GM18507 (cell line): Measurements from ENCODE around the gene VIP.
"Not testable (repeated sequence)": the region's sequence is repeated elsewhere in the genome, so short reads cannot be mapped to it uniquely, and the experiment has no call there.

ENCODE experiments used
- DNase-seq: peaks from one replicate; pipeline ENCODE4 v3.0.0; 2011; ENCODE audit warnings: low read depth; ENCODE audit not compliant: insufficient read length; ENCODE audit errors: extremely low spot score
- FAIRE-seq: peaks from 2 replicates; lab custom pipeline; 2011; peaks lifted over from hg19 to GRCh38; lab: Jason Lieb, UNC

Gene VIP

DNA sequence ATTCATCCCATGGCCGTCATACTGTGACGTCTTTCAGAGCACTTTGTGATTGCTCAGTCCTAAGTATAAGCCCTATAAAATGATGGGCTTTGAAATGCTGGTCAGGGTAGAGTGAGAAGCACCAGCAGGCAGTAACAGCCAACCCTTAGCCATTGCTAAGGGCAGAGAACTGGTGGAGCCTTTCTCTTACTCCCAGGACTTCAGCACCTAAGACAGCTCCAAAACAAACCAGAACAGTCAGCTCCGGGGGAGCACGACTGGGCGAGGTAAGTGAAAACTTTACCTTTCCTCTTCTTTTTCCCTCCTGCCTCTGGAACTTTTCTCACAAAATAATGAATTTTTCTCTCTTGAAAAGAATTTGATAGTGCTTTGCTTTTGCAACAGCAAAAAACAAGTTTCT is at the start of gene VIP:
Gene VIP, plus strand, starts transcription at position 104 of the 400 bp plus-strand sequence. CDS start 1,381 bp downstream, outside the sequence.
- DNase-seq: no peak
- FAIRE-seq: no peak

DNA sequence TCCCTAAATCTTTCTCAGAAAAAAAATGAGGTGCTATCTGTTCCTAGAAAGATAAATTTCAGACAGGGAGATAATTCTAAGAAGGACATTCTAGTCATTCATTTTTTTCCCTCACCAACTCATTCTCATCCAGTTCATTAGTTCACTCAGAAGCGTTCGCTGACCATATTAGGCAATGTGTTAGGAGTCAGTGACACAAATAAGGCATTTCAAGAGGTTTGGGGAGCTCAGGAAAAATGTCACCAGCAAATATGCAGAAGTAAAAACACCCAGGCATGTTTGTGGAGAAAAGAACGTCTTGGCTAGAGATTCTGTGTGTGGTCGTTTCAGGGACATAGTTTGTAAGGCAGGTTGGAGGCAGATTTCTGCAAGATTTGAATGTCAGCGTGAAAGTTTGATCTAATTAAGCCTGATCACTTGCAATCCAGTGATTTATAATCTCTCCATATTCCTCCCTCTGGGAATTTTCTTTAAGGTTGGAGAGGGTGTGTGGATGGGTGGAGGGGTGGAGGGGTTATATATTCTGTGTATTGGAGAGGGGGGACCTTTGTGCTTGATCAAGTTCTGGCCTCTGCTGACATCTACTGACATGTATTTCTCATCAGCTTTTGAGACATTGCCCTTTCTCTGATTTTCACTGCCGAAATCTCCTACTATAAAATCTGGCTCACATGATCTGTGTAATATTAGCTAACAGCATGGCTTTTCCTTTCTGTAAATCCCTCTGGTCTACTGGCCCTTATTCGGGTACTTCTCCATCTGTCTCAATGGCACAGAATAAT is 49.3 kb upstream of the VIP start:
- FAIRE-seq (no peak), DNase-seq (no peak)

DNA sequence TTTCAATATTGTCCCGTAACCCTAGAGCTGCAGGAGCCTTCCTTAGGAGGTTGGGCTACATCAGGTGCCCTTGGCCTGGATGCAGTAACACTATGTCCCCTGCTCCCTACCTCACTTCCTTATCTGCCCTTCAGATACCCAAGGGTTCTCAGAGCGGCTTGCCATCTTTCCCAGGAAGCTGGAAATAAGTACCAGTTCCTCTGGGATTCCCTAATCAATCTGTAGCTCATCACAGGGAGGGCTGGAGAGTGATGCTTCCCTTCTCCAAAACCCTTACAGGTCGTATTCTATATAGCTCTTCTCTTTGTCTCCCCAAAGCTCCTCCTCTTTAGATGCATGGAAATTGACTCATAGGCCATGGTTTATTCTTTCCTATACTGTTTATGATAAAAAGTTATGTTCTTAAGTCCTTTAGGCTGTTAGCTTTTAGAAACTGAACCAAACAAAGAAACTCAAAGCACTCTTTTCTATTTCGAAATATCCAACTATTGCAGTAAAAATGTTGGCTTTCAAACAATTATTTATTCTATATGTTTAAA is 48.7 kb upstream of the VIP start:
- no peak for DNase-seq
- FAIRE-seq: no peak

DNA sequence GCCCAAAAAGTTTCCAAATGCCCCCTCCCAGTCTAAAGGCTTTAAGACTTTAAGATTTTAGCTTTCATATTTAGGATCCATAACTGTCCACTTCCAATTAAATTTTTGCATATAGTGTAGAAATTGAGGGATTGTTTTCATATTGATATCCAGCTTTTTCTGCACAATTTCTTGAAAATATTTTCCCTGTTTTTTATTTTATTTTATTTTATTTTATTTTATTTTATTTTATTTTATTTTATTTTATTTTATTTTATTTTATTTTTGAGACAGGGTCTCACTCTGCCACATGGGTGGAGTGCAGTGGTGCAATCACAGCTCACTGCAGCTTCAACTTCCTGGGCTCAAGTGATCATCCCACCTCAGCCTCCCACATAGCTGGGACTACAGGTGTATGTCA is 46.8 kb upstream of the VIP start:
- DNase-seq, FAIRE-seq: not testable (repeated sequence)

DNA sequence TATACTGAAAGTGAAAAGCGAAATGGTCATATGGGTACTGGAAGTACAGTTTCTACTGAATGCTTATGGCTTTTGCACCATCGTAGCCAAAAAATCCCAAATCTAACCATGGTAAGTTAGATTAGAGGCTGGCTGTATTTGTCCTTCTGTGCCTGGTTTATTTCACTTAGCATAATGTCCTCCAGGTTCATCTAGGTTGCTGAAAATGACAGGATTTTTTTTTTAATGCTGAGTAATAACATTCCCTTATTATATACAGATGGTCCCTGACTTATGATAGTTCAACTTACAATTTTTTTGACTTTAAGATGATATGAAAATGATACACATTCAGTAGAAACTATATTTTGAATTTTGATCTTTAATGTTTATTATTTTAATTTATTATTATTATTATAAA is 45.3 kb upstream of the VIP start:
- no peak for DNase-seq
- FAIRE-seq: no peak

DNA sequence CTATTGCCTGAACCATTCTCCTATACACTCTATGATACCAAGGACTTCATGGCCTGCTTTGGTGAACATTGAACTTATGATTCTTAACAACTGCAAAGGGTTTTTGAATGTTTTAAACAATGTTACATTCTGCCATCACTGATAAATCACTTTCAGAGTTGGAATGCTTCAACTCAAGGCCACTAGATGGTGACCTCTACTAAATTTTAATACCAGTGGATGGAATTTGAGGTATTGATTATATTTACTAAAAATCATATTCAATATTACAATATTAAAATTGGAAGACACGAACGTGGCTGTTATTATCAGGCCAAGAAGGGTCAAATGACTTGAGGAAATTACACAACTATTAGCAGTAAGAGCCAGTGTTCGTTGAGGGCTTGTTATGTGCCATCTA is 34.3 kb upstream of the VIP start:
- DNase-seq (no peak), FAIRE-seq (no peak)

DNA sequence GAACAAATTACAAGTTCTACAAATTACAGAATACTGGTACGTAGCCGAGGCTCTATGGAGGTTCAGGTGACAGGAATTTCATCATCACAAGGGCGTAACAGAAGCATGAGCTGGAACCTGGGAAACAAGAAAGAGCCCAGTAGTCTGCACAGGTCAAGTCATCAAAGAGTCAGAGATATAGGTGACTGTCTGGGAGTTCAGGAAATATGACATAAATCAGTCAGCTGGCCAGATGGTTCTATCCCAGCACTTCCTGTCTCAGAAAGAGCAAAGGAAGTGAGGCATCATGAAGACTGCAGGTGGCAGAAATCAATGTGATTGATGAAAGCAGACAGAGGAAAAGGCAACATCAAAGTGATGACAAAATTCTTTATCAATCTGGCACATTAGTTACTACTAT is 29.6 kb upstream of the VIP start:
- FAIRE-seq (no peak), DNase-seq (no peak)

DNA sequence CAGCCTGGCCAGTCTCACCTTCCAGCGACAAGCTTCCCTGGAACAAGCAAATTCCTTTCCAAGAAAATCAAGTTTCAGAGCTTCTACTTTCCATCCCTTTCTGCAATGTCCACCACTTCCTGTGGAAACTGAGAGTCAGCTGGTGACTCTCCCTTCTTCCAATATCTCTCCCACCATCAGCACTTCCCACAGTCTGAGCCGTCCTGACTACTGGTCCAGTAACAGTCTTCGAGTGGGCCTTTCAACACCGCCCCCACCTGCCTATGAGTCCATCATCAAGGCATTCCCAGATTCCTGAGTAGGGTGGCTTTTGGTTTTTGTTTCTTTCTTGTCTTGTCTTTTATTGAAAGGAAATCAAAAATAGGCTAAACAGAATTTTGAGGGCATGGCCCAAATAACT is 28.6 kb upstream of the VIP start:
- no peak for DNase-seq
- FAIRE-seq: no peak

DNA sequence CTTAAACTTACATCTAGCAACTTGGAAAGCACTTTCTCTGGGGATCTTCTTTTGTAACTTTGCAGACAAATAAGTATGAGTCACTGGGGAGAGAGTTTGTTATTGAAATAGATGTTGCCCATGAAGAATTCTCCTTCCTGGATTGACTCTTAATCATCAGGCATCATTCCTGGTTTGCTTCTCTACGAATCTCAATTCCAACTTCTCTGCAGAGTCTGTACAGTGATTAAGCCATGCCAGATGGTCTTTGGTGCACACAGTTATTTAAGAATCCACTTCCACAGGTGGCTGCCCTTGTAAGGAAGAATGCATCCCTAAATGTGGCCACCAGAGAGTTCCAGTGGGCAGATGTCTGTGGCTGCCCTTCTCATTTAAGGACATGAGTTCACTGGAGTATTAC is 27.2 kb upstream of the VIP start:
- FAIRE-seq: no peak
- DNase-seq: no peak

DNA sequence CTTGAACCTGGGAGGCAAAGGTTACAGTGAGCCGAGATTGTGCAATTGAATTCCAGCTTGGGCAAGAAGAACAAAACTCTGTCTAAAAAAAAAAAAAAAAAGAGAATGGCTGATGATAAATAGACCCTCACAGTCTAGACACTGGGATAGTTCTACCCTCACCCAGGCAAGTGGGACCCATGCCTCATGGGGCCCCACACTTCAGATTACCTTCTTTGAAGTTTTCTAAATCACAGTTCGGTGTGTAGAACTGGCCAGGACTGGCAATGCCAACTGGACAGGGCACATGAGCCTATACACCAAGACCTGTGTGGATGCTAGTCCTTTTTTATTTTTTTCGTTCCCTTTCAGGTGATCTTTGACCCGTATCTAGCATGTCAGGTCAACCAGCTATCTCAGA is 24.3 kb upstream of the VIP start:
- no peak for FAIRE-seq

DNA sequence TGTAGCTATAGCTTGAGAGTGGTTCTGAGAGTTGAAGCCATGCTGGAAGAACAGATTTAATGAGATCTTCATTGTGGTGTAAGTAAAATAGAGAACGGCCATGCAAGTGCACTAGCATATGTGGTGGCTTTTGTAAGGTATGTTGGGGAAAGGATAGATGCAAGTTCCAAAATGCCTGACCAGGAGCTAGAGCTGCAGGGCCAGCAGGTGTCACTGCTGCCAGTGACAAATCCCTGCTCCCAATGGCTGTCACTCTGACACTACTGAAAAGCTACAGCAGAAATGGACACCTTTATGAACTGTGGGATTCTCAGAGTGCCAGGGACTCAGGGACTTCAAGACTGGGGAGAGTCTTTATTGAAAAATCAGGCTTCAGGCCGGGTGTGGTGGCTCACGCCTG is 23.1 kb upstream of the VIP start:
- DNase-seq: no peak

More for the DNA sequence above, 24.3 kb upstream of the VIP start:
- DNase-seq: no peak

DNA sequence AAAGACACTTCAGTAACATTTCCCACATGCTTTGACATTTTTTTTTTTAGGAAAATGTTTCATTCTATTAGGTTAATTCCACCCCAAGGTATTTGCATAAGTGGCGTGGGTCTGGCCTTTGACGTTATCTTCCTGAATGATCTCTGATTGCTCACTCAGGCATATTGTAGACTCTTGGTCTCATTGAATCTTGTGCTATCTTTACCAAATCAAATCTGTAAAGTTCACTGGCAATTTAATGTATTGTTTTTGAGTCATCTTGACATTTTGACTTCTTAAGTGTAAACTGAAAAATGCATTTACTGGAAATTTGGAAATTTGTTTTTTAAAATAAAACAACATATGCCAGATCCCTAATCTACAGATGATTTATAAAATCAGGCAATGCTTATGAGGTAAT is 16.0 kb upstream of the VIP start:
- no peak for DNase-seq
- FAIRE-seq: no peak

More for the DNA sequence above, 23.1 kb upstream of the VIP start:
- no peak for FAIRE-seq

DNA sequence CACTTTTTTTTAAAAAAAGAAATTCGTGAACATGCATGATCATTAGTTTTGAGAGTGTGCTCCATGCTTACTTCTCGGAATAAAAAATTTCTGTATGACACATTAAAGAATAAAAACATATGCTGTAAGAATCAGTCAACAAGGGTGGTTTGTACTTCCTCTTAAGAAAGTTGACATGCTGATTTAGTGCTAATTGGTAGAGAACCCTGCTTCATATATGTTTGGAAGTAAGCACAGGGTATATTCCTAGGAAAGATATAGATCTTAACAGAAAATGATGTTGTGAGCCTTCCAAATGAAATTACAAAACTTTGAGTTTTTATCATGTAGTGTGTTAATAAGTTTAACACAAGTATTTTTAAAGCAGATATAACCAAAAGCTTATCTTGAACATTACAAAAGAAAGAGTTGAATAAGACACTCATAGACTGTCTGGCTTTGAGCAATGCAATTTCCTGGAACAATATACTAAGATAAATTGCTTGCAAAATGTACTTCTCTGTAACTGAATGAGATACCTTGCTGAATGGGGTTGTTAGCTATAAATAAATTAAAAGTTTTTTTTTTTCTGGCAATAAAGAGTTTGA is 13.8 kb upstream of the VIP start:
- no peak for FAIRE-seq
- no peak for DNase-seq

DNA sequence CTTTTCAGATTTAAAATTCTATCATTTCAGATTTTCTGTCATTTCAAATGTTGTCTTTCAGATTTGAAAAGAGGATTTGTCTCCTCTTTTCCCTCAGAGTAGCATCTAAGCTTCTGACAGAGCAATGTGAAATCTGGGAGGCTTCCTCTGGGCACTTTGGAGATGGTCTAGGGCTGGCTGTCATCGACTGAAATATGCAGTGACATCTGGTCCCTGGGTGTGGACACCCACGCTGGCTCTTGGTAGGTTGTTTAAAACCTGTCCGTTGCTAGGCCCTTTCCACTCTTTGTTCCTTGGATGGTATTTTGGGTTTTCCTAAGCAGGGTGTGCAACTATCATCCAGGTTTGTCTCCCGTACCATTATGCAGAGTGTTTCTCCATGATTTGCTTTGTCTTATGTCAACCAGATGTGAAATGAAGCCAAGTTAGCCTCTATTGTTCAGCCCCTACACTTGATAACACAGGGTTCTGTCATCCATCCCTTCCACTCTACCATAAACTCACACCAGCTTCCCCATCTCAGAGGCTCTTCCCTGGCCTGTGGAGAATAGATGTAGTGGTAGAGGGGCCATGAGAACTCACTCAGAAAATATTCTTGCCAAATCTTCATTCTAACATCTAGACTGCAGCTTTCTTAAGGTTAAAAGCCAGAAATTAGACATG is 5.0 kb upstream of the VIP start:
- DNase-seq (no peak), FAIRE-seq (no peak)

DNA sequence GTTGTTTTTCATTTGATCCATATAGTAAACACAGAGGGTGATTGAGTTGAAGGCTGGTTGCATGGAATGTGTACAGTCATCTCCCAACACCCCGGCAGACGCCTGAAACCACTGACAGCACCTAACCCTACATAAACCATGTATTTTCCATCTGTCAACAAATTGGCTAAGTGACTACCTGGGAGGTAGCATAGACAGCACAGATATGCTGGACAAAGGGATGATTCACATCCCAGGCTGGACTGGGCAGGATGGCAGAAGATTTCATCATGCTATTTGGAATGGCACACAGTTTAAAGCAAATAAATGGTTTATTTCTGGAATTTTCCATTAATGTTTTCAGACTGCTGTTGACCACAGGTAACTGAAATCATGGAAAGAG is 4.4 kb upstream of the VIP start:
- DNase-seq (no peak), FAIRE-seq (no peak)

DNA sequence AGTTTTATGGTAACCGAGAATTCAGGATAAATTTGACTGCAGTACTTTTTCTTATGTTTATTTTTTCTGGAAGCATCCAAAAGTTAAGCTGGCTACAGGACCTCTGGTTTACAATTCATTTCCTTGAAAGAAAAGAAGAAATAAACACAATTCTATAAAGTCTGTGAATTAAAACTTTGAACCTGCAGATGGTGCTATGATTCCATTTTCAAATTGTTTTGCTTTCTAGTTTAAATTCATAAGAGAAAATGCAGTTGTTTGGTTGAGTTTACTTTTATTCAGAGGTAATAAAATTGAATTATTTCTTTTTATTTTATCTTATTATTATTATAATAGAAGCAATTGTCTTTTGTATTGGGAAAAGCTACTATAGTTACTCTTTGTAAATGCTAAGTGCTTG is 1.8 kb upstream of the VIP start:
- FAIRE-seq (no peak), DNase-seq (no peak)

DNA sequence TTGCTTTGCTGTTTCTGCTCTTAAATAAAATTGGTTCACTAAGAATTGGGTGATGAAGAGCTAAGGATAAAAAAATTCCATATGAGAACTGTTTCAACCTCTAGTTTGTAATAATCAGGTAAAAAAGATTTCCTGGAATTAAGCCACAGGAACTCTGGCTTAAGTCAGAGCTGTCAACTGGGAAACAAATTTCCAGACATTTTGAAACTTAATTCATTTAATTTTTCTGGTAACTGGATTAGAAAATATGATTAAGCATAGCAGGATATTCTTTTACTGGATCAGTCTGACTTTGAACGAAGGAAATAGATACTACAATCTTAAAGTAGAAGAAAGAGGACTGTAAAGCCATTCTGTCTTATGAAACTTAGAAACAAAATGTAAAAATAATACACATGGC is 1.3 kb upstream of the VIP start:
- DNase-seq (no peak), FAIRE-seq (no peak)

DNA sequence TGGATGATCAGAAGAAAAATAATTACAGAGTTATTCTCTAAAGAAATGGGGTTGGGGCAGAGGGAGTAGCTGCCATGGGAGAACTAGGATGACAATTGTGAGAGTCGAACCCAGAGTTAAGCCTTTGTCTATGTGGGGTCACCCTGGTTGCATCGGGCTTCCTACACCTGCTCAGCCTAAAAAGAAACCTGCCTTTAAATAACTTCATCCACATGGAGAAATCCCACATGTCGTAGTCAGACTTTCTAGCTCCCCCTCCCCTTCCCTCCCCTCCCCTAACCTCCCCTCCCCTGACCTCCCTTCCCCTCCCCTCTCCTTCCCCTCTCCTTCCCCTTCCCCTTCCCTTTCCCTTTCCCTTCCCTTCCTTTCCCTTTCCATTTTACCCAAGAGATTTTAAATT is 14.7 kb downstream of the VIP start:
- DNase-seq (no peak), FAIRE-seq (no peak)

DNA sequence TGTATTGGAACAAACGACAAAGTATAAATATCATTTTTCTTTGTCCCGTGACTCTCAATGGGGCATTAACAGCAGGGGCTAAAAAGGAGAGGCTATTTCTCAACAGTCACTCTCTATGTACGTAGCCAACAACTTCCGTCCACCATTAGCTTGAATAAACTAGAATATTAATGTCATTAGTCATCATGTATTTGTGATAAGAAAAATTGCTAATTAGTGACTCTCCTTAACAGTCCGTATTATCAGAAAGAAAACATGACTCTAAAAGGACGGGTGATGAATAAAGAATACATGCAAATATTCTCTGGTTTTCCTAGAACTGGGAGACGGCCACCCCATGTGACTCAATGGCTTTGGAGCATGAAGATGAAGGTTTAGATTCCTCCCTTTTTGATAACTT is 18.6 kb downstream of the VIP start:
- DNase-seq (no peak), FAIRE-seq (no peak)

DNA sequence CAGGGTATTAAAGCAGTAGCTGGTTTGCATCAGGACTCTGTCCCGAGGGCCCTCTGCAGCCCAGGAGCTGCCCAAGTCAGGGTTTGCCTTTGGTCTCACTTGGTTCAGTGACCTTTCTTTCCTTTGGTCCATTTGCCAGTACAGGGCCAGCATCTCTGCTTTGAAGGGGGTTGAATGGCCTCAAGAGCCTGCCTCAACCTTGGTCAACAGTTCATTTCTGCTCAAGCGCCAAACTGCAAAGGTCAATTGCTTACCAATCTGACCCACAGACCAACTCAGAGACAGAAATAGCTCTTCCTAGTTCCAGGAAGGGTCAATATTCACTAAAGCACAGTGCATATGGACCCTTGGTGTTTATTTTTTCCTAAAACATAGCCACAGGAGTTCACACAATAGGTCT is 19.4 kb downstream of the VIP start:
- DNase-seq (no peak), FAIRE-seq (no peak)
